ENCODE measurements around the gene ARHGEF12.

Gene ARHGEF12

GRCh38 chr11:120334894-120335462 lies 1.2 kb upstream of the ARHGEF12 start:
- TF ChIP-seq CTCF (IDR thresholded peaks at IDR 0.05; ENCODE audit: borderline replicate concordance, insufficient read depth, low read depth, low read length): peak; percentile 49; the same call in 1 of the 2 replicates
- H3K4me3 ChIP-seq (ENCODE audit: low read depth, low read length): peak overlapping the region; percentile 92

- TF ChIP-seq CTCF (IDR thresholded peaks at IDR 0.05; ENCODE audit: borderline replicate concordance, insufficient read depth, low read depth, low read length): no peak
- H3K4me3 ChIP-seq (ENCODE audit: low read depth, low read length): peak overlapping the region; percentile 92
Measured at GRCh38 chr11:120335556-120335907, 681 bp upstream of the ARHGEF12 start.

GRCh38 chr11:120336641-120337354 lies 585 bp downstream of the ARHGEF12 start:
- TF ChIP-seq CTCF (IDR thresholded peaks at IDR 0.05; ENCODE audit: borderline replicate concordance, insufficient read depth, low read depth, low read length): no peak
- H3K4me3 ChIP-seq (ENCODE audit: low read depth, low read length): peak overlapping the region; percentile 92

GRCh38 chr11:120337355-120338106 lies 1.3 kb downstream of the ARHGEF12 start:
- no peak for TF ChIP-seq CTCF (IDR thresholded peaks at IDR 0.05; ENCODE audit: borderline replicate concordance, insufficient read depth, low read depth, low read length)
- H3K4me3 ChIP-seq (ENCODE audit: low read depth, low read length): peak overlapping the region; percentile 92

GRCh38 chr11:120338107-120338933 lies 2.1 kb downstream of the ARHGEF12 start:
- TF ChIP-seq CTCF (IDR thresholded peaks at IDR 0.05; ENCODE audit: borderline replicate concordance, insufficient read depth, low read depth, low read length): no peak
- peak overlapping the region; percentile 92 for H3K4me3 ChIP-seq (ENCODE audit: low read depth, low read length)

- no peak for TF ChIP-seq CTCF (IDR thresholded peaks at IDR 0.05; ENCODE audit: borderline replicate concordance, insufficient read depth, low read depth, low read length)
- peak overlapping the region; percentile 31 for H3K4me3 ChIP-seq (ENCODE audit: low read depth, low read length)
Measured at GRCh38 chr11:120339394-120339890, 3.2 kb downstream of the ARHGEF12 start.

Data from GM12875 (cell line).